HepG2 (cell line): ENCODE data around the gene JPH3. TPM values are rescaled to one million over a fixed set of nuclear protein-coding genes. Genes with fewer than 3 reads are reported as not detected.

Experiments used
- ATAC-seq: fragments of 200-7000 bp; cut with Tn5 transposase; 3 replicates; pipeline ENCODE4 v1.9.1; 2020; ENCODE audit warnings: mild to moderate bottlenecking, moderate library complexity
- BruUV-seq: library from RNA; stranded (reverse); fragments of 400-500 nt; replicated peaks from 2 replicates; lab custom pipeline; 2021; lab: Mats Ljungman, UMichigan
- CTCF ChIA-PET: fragments of 300-600 bp; formaldehyde crosslinking; extraction: SDS; loops from one replicate; lab custom pipeline; 2021; ENCODE audit warnings: low total read pairs, inconsistent platforms, low intra/inter-chr PET ratio; lab: Yijun Ruan, JAX
- POLR2A ChIA-PET: fragments of 350-600 bp; sonication (Branson Sonifier 250); formaldehyde crosslinking; loops from one replicate; lab custom pipeline; 2020; ENCODE audit warnings: antibody characterized with exemption, inconsistent platforms; lab: Yijun Ruan, JAX
- DNase-seq: peaks from one replicate; pipeline ENCODE4 v3.0.0-alpha.2; 2015; ENCODE audit warnings: low spot score
- FAIRE-seq: peaks from 3 replicates; lab custom pipeline; 2011; peaks lifted over from hg19 to GRCh38; lab: Jason Lieb, UNC
- H2AFZ ChIP-seq: one replicate; pipeline ENCODE4 v1.6.1; 2011; ENCODE audit warnings: low read length, inconsistent platforms
- H3K27ac ChIP-seq: fragments of 300-600 bp; 3 replicates; pipeline ENCODE4 v1.8.0; 2011; ENCODE audit warnings: mixed run types, mild to moderate bottlenecking, mixed read lengths, low read length, inconsistent platforms; ENCODE audit not compliant: insufficient read depth; ENCODE audit errors: extremely low read length
- H3K27me3 ChIP-seq, 2 experiments: fragments of 200-600 bp in 1 of 2; 2 replicates in 1 of 2; 3 replicates in 1 of 2; pipeline versions ENCODE4 v1.6.0 to v1.8.0; 2011; ENCODE audit warnings: low read length in 2 of 2, mild to moderate bottlenecking in 2 of 2, moderate library complexity in 2 of 2, inconsistent platforms in 1 of 2; ENCODE audit not compliant: insufficient read depth in 2 of 2, control insufficient read depth in 1 of 2
- H3K36me3 ChIP-seq, 2 experiments: fragments of 200-600 bp in 1 of 2; replicated peaks in 1 of 2; 2 replicates in 1 of 2; 3 replicates in 1 of 2; pipeline versions ENCODE4 v1.5.1 to v1.8.0; 2011; ENCODE audit warnings: low read length in 2 of 2, inconsistent platforms in 1 of 2; ENCODE audit not compliant: insufficient read depth in 2 of 2, control insufficient read depth in 1 of 2
- H3K4me1 ChIP-seq: 2 replicates; pipeline ENCODE4 v1.5.1; 2012; ENCODE audit warnings: low read length, inconsistent platforms; ENCODE audit not compliant: insufficient read depth
- H3K4me2 ChIP-seq: 2 replicates; pipeline ENCODE4 v1.6.0; 2011; ENCODE audit warnings: low read depth, low read length, inconsistent platforms
- H3K4me3 ChIP-seq, 3 experiments: fragments of 200-600 bp in 1 of 3; sonication (generic), shearing (Covaris generic) in 1 of 3; replicated peaks in 1 of 3; 2 replicates each; pipeline ENCODE4 v1.5.1; 2011 to 2016; ENCODE audit warnings: low read length in 3 of 3, inconsistent platforms in 2 of 3, low read depth in 2 of 3, mild to moderate bottlenecking in 2 of 3, control low read depth in 1 of 3, mixed read lengths in 1 of 3; ENCODE audit not compliant: insufficient read depth in 1 of 3
- H3K79me2 ChIP-seq: one replicate; pipeline ENCODE4 v1.6.1; 2011; ENCODE audit warnings: low read length, inconsistent platforms; ENCODE audit not compliant: insufficient read depth
- H3K9ac ChIP-seq: 2 replicates; pipeline ENCODE4 v1.6.0; 2011; ENCODE audit warnings: mild to moderate bottlenecking, low read depth, low read length, inconsistent platforms; ENCODE audit not compliant: insufficient read depth
- H3K9me3 ChIP-seq: 2 replicates; pipeline ENCODE4 v1.5.1; 2012; ENCODE audit warnings: mild to moderate bottlenecking, low read length
- H4K20me1 ChIP-seq: 2 replicates; pipeline ENCODE4 v1.6.0; 2011; ENCODE audit warnings: inconsistent platforms, mild to moderate bottlenecking, low read length, moderate library complexity; ENCODE audit not compliant: insufficient read depth
- ARNT2 ChIP-seq: sonication (generic); formaldehyde crosslinking; IDR thresholded peaks from 2 replicates; pipeline ENCODE4 v1.8.0; 2022; ENCODE audit warnings: mild to moderate bottlenecking, low read depth, missing genetic modification reagents, moderate library complexity
- BRCA1 ChIP-seq: sonication (generic); formaldehyde crosslinking; IDR thresholded peaks from 2 replicates; pipeline ENCODE4 v1.4.0; 2020; ENCODE audit warnings: missing genetic modification reagents
- GFI1 ChIP-seq: sonication (generic); formaldehyde crosslinking; IDR thresholded peaks from 2 replicates; pipeline ENCODE4 v1.5.0; 2020; ENCODE audit warnings: missing genetic modification reagents, mild to moderate bottlenecking, borderline replicate concordance
- HHEX ChIP-seq: IDR thresholded peaks from 2 replicates; pipeline ENCODE4 v1.6.1; 2016; ENCODE audit warnings: control low read depth
- KLF12 ChIP-seq: sonication (generic); formaldehyde crosslinking; IDR thresholded peaks from 2 replicates; pipeline ENCODE4 v1.4.0; 2020; ENCODE audit warnings: missing genetic modification reagents, borderline replicate concordance
- MBD4 ChIP-seq: IDR thresholded peaks from 2 replicates; pipeline ENCODE4 v1.6.1; 2012; ENCODE audit warnings: low read length, inconsistent platforms, borderline replicate concordance
- MEIS2 ChIP-seq: sonication (generic); formaldehyde crosslinking; IDR thresholded peaks from 2 replicates; pipeline ENCODE4 v1.9.0; 2021; ENCODE audit warnings: mild to moderate bottlenecking, missing genetic modification reagents
- SIN3B ChIP-seq: fragments of 150-350 bp; IDR thresholded peaks from 2 replicates; pipeline ENCODE4 v1.6.1; 2014; ENCODE audit warnings: low read length
- SMAD1 ChIP-seq: sonication (generic); formaldehyde crosslinking; IDR thresholded peaks from 2 replicates; pipeline ENCODE4 v1.4.0; 2020; ENCODE audit warnings: missing genetic modification reagents, low read depth, mild to moderate bottlenecking, borderline replicate concordance
- SMC3 ChIP-seq: IDR thresholded peaks from 2 replicates; pipeline ENCODE4 v1.6.1; 2011; ENCODE audit warnings: low read length, improper control_type of control experiment
- YEATS4 ChIP-seq: sonication (generic); formaldehyde crosslinking; IDR thresholded peaks from 2 replicates; pipeline ENCODE4 v1.4.0; 2020; ENCODE audit warnings: missing genetic modification reagents, borderline replicate concordance
- ZNF121 ChIP-seq: sonication (generic); formaldehyde crosslinking; IDR thresholded peaks from 2 replicates; pipeline ENCODE4 v1.5.0; 2020; ENCODE audit warnings: mild to moderate bottlenecking, missing genetic modification reagents
- ZNF234 ChIP-seq: sonication (generic); formaldehyde crosslinking; conservative IDR thresholded peaks from 2 replicates; pipeline ENCODE4 v1.5.1; 2020; ENCODE audit warnings: mild to moderate bottlenecking, missing genetic modification reagents
- ZNF34 ChIP-seq: sonication (generic); formaldehyde crosslinking; IDR thresholded peaks from 2 replicates; pipeline ENCODE4 v1.4.0; 2020; ENCODE audit warnings: mild to moderate bottlenecking, missing genetic modification reagents, borderline replicate concordance
- ZNF563 ChIP-seq: sonication (generic); formaldehyde crosslinking; IDR thresholded peaks from 2 replicates; pipeline ENCODE4 v1.8.0; 2022; ENCODE audit warnings: mild to moderate bottlenecking, moderate library complexity, missing genetic modification reagents
- ZNF616 ChIP-seq: sonication (generic); formaldehyde crosslinking; IDR thresholded peaks from 2 replicates; pipeline ENCODE4 v1.5.0; 2020; ENCODE audit warnings: low read depth, mild to moderate bottlenecking, missing genetic modification reagents
- WGBS: methylation state at CpG from one replicate; pipeline ENCODE4 v1.1.6; 2017; ENCODE audit warnings: low lambda C conversion rate; 5-methylcytosine and 5-hydroxymethylcytosine counted together
- in situ Hi-C: cut with HindIII; loops from 2 replicates; pipeline ENCODE4 v1.10.0; 2017; ENCODE audit warnings: low pct_unique_long_range_greater_than_20kb; ENCODE audit not compliant: extremely low pct_ligation_motif_present
- intact Hi-C: fragments of 100-400 bp; cut with micrococcal nuclease; formaldehyde crosslinking; loops from one replicate; pipeline ENCODE4 v1.10.0; 2022; ENCODE audit not compliant: unreplicated experiment
- polyA plus RNA-seq, 8 experiments: library from polyadenylated mRNA; depleted of rRNA in 3 of 8; stranded (reverse) in 7 of 8; unstranded in 1 of 8; fragments of >200 nt; fragmentation: Illumina TruSeq in 4 of 8; extraction: Trizol in 4 of 8; gene quantifications; 2 replicates each; pipeline versions ENCODE4 v1.2.1 to v1.2.3, GENCODE V29; 2011 to 2016; ENCODE audit warnings: low read depth in 4 of 8, missing spikeins in 1 of 8, mixed read lengths in 1 of 8; ENCODE audit not compliant: insufficient read depth in 1 of 8
- total RNA-seq, 5 experiments: library from RNA; depleted of rRNA; stranded (reverse); fragments of >200 nt; fragmentation: Illumina TruSeq; extraction: Trizol; gene quantifications; 2 replicates each; pipeline ENCODE4 v1.2.3, GENCODE V29; 2016; ENCODE audit warnings: low read depth in 1 of 5
- TF ChIP-seq, protein P1 (sequence below): sonication (generic); formaldehyde crosslinking; IDR thresholded peaks from 2 replicates; pipeline ENCODE4 v1.4.0; 2020; ENCODE audit warnings: mild to moderate bottlenecking, low read depth, missing genetic modification reagents
- TF ChIP-seq, protein P2 (sequence below): sonication (generic); formaldehyde crosslinking; IDR thresholded peaks from 2 replicates; pipeline ENCODE4 v1.5.1; 2020; ENCODE audit warnings: missing genetic modification reagents, mild to moderate bottlenecking, borderline replicate concordance

Gene JPH3
- total and polyA plus RNA-seq, 2 of the 13 experiments (the other 11 are each of a cell fraction or from before 2014, with no cell fraction given), result not detected

DNA sequence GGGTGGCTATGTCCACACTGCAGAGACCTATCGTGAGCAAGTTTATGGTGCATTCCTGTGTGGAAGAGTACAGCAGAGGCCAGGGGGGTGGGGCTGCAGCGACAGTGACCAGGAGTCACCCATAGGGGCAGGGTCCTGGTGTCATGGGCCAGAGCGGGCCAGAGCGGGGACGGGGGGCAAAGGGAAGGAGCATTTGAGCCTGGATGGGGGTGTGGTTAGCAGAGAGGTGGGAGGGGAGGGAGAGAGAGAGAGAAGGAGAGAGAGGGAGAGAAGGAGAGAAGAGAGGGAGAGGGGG lies 17.8 kb downstream of the JPH3 start:
- Histone ChIP-seq H3K27me3 (peaks cover 36 to 89% of the 10 kb centered on the region in 2 experiments), H3K36me3 (no peaks in the 10 kb centered on the region), H4K20me1 (peaks cover 3% of the 10 kb centered on the region; the same call in 1 of the 2 replicates), H3K9me3 (no peaks in the 10 kb centered on the region), H3K9ac (no peak overlapping the region), H3K27ac (no peak overlapping the region), H3K79me2 (no peaks in the 10 kb centered on the region), H2AFZ (no peak overlapping the region), H3K4me3 (no peak overlapping the region), H3K4me2 (no peak overlapping the region), H3K4me1 (no peaks in the 10 kb centered on the region)
- in situ Hi-C loops (no loop called here), intact Hi-C loops (no loop called here)
- FAIRE-seq, result no peak
- no peak for TF ChIP-seq YEATS4 (CRISPR knock-in tag)
- TF ChIP-seq, protein P1, sequence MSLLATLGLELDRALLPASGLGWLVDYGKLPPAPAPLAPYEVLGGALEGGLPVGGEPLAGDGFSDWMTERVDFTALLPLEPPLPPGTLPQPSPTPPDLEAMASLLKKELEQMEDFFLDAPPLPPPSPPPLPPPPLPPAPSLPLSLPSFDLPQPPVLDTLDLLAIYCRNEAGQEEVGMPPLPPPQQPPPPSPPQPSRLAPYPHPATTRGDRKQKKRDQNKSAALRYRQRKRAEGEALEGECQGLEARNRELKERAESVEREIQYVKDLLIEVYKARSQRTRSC (CRISPR knock-in tag), result no peak
- no peak for TF ChIP-seq SMAD1 (CRISPR knock-in tag)
- no peak for TF ChIP-seq MEIS2 (CRISPR knock-in tag)
- no peak for TF ChIP-seq ZNF563 (CRISPR knock-in tag)
- TF ChIP-seq SIN3B, result no peak
- TF ChIP-seq HHEX (CRISPR knock-in tag), result no peak
- no peak for TF ChIP-seq MBD4
- ATAC-seq, result peak; percentile 61
- DNase-seq, result no peak
- POLR2A ChIA-PET, result no interaction called here
- CTCF ChIA-PET, result no interaction called here
- no TSS peak for BruUV-seq
- WGBS, result 3% methylated on average over 5 of the region's 5 CpGs

DNA sequence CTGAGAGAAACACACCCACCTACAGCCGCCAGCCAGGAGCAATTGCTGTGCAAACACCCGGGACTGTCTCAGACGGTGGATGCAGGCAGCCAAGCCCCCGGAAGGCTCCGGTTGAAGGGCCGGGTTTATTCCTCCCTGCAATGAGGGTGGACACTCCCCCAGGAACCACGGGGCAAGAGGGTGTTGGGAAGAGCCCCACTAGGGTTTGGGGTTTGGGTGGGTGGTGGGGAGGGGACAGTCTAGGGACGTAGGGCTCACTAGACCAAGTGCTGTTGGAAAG lies 19.2 kb downstream of the JPH3 start:
- intact Hi-C loops (no loop called here), in situ Hi-C loops (no loop called here)
- Histone ChIP-seq H3K4me1 (no peaks in the 10 kb centered on the region), H3K4me3 (no peak overlapping the region), H4K20me1 (peaks cover 3% of the 10 kb centered on the region; the same call in 1 of the 2 replicates), H3K27me3 (peaks cover 32 to 91% of the 10 kb centered on the region in 2 experiments), H3K4me2 (no peak overlapping the region), H3K79me2 (no peaks in the 10 kb centered on the region), H3K27ac (no peak overlapping the region), H3K9me3 (no peaks in the 10 kb centered on the region), H2AFZ (no peak overlapping the region), H3K9ac (no peak overlapping the region), H3K36me3 (no peaks in the 10 kb centered on the region)
- WGBS, result 24% methylated on average over 7 of the region's 8 CpGs
- DNase-seq (no peak), FAIRE-seq (no peak), ATAC-seq (no peak)
- POLR2A ChIA-PET, result no interaction called here
- BruUV-seq, result no TSS peak
- CTCF ChIA-PET, result no interaction called here
- no peak for TF ChIP-seq BRCA1 (CRISPR knock-in tag)
- no peak for TF ChIP-seq ZNF121 (CRISPR knock-in tag)
- TF ChIP-seq ZNF616 (CRISPR knock-in tag), result no peak
- TF ChIP-seq, protein P2, sequence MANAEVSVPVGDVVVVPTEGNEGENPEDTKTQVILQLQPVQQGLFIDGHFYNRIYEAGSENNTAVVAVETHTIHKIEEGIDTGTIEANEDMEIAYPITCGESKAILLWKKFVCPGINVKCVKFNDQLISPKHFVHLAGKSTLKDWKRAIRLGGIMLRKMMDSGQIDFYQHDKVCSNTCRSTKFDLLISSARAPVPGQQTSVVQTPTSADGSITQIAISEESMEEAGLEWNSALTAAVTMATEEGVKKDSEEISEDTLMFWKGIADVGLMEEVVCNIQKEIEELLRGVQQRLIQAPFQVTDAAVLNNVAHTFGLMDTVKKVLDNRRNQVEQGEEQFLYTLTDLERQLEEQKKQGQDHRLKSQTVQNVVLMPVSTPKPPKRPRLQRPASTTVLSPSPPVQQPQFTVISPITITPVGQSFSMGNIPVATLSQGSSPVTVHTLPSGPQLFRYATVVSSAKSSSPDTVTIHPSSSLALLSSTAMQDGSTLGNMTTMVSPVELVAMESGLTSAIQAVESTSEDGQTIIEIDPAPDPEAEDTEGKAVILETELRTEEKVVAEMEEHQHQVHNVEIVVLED, result no peak
- no peak for TF ChIP-seq GFI1 (CRISPR knock-in tag)
- no peak for TF ChIP-seq ZNF34 (CRISPR knock-in tag)
- TF ChIP-seq ZNF234 (CRISPR knock-in tag), result no peak
- no peak for TF ChIP-seq SMC3
- TF ChIP-seq ARNT2 (CRISPR knock-in tag), result no peak
- no peak for TF ChIP-seq KLF12 (CRISPR knock-in tag)
